ENCODE measurements around the gene UBE2O.

Gene UBE2O

DNA sequence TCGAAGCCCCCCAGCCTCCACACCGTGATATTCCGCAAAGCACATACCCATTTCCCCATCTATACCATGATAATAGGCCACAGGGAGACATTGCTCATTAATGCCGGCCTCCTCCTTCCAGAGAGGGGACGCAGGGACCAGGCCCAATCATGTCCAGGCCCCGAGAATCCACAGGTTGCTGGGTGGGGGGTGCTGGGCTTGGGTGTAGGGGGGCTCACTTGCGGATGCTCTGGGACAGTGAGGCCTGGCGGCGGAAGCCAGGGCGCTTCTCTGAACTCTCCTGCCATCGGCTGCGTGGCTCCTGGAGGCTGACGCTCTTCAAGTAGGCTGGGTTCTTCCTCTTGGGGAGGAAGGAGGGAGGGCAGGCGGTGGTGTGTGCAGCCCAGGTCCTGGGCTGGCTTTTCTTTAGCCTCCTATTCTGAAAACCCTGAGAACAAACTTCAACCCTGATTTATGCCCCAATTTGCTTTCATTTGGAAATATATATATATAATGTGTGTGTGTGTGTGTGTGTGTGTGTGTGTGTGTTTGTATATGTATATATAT is 26.6 kb upstream of the UBE2O start:
- no peak for TF ChIP-seq MYC (IDR thresholded peaks at IDR 0.05; ENCODE audit: low read depth, low read length)
- no peak for TF ChIP-seq POLR2A (IDR thresholded peaks at IDR 0.05; ENCODE audit: extremely low read depth, insufficient read length)
- TF ChIP-seq, protein P1, sequence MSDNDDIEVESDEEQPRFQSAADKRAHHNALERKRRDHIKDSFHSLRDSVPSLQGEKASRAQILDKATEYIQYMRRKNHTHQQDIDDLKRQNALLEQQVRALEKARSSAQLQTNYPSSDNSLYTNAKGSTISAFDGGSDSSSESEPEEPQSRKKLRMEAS (IDR thresholded peaks at IDR 0.05; ENCODE audit: low read depth, low read length), result no peak
- TF ChIP-seq, protein P2, sequence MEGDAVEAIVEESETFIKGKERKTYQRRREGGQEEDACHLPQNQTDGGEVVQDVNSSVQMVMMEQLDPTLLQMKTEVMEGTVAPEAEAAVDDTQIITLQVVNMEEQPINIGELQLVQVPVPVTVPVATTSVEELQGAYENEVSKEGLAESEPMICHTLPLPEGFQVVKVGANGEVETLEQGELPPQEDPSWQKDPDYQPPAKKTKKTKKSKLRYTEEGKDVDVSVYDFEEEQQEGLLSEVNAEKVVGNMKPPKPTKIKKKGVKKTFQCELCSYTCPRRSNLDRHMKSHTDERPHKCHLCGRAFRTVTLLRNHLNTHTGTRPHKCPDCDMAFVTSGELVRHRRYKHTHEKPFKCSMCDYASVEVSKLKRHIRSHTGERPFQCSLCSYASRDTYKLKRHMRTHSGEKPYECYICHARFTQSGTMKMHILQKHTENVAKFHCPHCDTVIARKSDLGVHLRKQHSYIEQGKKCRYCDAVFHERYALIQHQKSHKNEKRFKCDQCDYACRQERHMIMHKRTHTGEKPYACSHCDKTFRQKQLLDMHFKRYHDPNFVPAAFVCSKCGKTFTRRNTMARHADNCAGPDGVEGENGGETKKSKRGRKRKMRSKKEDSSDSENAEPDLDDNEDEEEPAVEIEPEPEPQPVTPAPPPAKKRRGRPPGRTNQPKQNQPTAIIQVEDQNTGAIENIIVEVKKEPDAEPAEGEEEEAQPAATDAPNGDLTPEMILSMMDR (IDR thresholded peaks at IDR 0.05; ENCODE audit: low read depth, low read length), result no peak
- H3K4me3 ChIP-seq (ENCODE audit: low read depth, low read length), result no peak overlapping the region
- DNase-seq (ENCODE audit: low read depth), result no peak

DNA sequence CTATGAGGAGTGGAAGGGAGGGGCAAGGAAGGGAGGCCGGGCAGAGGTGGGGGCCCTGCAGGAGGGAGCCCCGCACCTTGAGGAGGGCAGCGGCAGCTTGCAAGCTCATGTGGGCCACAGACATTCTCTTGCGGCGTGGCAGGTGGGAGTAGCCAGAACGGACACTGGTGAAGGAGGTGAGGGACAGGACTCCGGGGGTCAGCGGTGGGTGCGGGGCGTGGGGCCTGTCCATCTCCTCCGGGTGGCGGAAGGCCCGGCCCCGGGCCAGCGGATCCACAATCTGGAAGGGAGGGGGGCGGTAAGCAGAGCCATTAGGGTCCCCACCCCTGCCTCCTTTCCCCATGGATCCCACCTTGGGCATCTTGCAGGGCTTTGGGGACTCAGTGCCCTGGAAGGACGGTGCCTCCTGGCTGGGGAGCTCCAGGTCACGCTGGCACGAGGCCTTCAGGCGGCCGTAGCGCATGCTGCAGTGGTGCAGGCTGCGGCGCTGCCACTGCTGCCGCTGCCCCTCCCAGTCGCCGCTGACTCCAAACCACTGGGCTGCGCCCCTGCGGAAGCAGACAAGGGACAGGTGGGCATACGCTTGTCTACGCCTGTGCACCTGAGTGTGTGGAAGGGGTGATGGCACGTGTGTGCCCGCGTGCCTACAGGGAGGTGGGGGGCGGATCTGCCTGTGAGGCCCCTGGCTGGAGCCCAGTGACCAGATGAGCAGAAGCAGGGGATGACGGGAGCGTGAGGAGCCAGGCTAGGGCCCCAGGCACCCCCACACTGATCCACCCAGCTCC is 26.0 kb upstream of the UBE2O start:
- no peak for DNase-seq (ENCODE audit: low read depth)
- H3K4me3 ChIP-seq (ENCODE audit: low read depth, low read length), result no peak overlapping the region
- TF ChIP-seq POLR2A (IDR thresholded peaks at IDR 0.05; ENCODE audit: extremely low read depth, insufficient read length) (no peak), MYC (IDR thresholded peaks at IDR 0.05; ENCODE audit: low read depth, low read length) (no peak)
- TF ChIP-seq, protein P2 (IDR thresholded peaks at IDR 0.05; ENCODE audit: low read depth, low read length), result no peak
- TF ChIP-seq, protein P1 (IDR thresholded peaks at IDR 0.05; ENCODE audit: low read depth, low read length), result no peak

DNA sequence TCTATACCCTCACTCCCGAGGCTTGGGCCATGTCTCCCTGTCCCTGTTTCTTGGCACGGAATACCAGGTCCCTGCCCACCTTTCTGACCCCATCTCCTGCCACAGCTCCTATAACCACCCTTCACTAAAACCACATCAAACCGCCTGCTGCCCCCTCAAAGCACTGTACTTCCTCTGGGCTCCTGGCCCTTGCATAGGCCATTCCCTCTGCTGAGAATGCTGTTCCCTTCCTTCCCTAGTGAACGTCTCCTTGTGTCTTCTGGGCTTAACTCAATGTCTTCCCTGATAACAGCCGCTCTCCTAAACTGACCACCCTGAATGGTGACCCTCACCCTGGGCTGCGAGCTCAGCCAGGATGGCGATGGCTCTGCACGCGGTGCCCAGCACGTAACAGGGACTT is 25.1 kb upstream of the UBE2O start:
- TF ChIP-seq MYC (IDR thresholded peaks at IDR 0.05; ENCODE audit: low read depth, low read length) (no peak), POLR2A (IDR thresholded peaks at IDR 0.05; ENCODE audit: extremely low read depth, insufficient read length) (no peak)
- TF ChIP-seq, protein P2 (IDR thresholded peaks at IDR 0.05; ENCODE audit: low read depth, low read length), result no peak
- TF ChIP-seq, protein P1 (IDR thresholded peaks at IDR 0.05; ENCODE audit: low read depth, low read length), result no peak
- no peak for DNase-seq (ENCODE audit: low read depth)
- no peak overlapping the region for H3K4me3 ChIP-seq (ENCODE audit: low read depth, low read length)

DNA sequence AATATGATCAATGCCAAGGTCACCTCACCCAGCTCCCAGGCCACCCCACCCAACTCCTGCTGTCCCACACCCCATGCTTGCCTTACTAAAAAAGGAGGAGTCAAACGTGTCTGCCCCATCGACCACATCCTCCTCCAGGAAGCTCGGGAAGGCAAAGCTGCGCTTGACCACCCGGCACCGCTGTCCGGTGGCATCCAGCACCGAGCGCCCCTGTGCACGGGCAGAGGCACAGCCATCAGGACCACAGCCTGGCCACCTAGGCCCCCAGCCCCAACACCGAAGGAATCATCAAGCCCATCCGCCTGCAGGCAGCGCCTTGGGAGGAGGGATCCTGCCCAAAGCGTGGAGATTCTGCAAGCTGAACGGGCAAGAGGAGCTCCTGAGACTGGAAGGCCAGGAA is 24.6 kb upstream of the UBE2O start:
- TF ChIP-seq, protein P2 (IDR thresholded peaks at IDR 0.05; ENCODE audit: low read depth, low read length), result no peak
- TF ChIP-seq POLR2A (IDR thresholded peaks at IDR 0.05; ENCODE audit: extremely low read depth, insufficient read length) (no peak), MYC (IDR thresholded peaks at IDR 0.05; ENCODE audit: low read depth, low read length) (no peak)
- TF ChIP-seq, protein P1 (IDR thresholded peaks at IDR 0.05; ENCODE audit: low read depth, low read length), result no peak
- no peak overlapping the region for H3K4me3 ChIP-seq (ENCODE audit: low read depth, low read length)
- DNase-seq (ENCODE audit: low read depth), result no peak

DNA sequence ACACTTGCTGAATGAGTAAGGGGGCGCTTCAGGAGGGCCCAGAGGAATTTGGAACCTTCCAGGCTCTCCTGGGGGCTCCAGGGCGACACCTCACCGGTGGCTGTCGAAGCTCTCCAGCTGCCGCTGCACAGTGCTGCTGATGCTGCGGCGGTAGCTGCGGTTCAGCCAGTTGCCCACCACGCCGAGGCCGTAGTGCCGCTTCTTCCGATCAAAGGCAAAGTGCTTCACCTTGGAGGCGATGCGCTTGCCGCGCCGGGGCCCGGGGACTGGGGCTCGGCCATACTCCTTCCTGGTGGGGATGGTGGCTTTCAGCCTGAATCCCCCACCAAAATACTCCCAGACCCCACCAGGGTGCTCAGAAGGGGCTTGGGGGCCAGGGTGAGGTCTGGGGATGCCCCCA is 23.8 kb upstream of the UBE2O start:
- H3K4me3 ChIP-seq (ENCODE audit: low read depth, low read length), result no peak overlapping the region
- no peak for TF ChIP-seq MYC (IDR thresholded peaks at IDR 0.05; ENCODE audit: low read depth, low read length)
- TF ChIP-seq, protein P2 (IDR thresholded peaks at IDR 0.05; ENCODE audit: low read depth, low read length), result no peak
- no peak for DNase-seq (ENCODE audit: low read depth)
